Measurements from ENCODE around the gene GRPEL1. TPM values are rescaled to one million over a fixed set of nuclear protein-coding genes. Genes with fewer than 3 reads are reported as not detected.

Gene GRPEL1
- total and polyA plus RNA-seq, 2 experiments from 2014 or later = 27.4 to 112 TPM

DNA sequence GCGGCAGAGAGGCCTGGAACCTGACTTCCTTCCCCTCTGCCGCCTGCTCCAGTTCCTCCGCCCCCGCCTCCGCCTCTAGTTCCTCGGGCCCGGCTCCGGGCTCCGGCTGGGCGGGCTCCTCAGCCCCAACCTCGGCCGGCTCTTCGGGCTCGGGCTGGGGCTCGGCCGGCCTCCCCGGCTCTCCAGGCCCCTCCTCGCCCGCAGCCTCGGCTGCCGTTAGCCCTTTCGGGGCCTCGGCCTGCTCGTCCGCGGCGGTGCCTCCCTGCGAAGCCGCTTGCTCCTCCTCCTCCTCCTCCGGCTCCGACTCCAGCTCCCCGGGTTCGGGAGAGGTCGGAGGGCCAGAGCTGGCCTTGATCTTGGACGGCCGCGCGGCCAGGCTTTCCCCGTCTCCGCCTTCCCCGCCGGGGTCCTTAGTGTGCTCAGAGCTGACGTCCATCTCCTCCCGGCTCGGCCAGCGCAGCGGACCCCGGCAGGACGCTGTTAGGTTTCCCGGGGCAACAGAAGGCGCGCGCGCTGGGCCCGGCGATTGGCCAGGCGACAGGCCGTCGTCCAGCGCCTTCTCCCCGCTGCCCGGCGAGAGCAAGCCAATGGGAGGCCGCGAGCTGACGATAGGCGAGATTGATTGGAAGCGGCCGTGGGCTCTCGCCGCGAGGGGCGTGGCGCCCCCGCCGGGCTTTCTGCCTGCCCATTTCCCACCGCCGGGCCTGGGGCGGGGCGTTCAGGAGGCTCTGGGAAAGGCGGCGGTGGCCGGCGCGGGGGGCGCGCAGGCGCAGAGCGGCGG lies 25.2 kb downstream of the GRPEL1 start:
- Mint-ChIP-seq H3K27ac (no peak overlapping the region), H3K4me3 (peak overlapping the region; percentile 85), H3K27me3 (ENCODE audit: insufficient read depth, low read depth, poor library complexity) (peaks cover 32% of the 10 kb centered on the region), H3K4me1 (peaks cover 45% of the 10 kb centered on the region), H3K36me3 (ENCODE audit: low read depth) (no peaks in the 10 kb centered on the region; the same call in 2 of the 3 replicates), H3K9me3 (no peaks in the 10 kb centered on the region; the same call in 1 of the 3 replicates)
- Histone ChIP-seq H4K20me1 (replicated peaks; ENCODE audit: insufficient read depth) (peaks cover 31% of the 10 kb centered on the region), H3K9me2 (ENCODE audit: insufficient read depth) (no peaks in the 10 kb centered on the region), H3F3A (replicated peaks; ENCODE audit: low read depth) (0 out of 2 replicates have a peak, but pooled peaks cover 3% of the 10 kb centered on the region), H3K79me2 (replicated peaks; ENCODE audit: insufficient read depth) (peaks cover 39% of the 10 kb centered on the region), H3K27me3 (ENCODE audit: insufficient read depth) (peaks cover 32% of the 10 kb centered on the region), H2AFZ (peak overlapping the region; percentile 97), H3K27ac (ENCODE audit: low read depth) (no peak overlapping the region), H3K4me3 (peak overlapping the region; percentile 83), H3K4me1 (ENCODE audit: insufficient read depth) (peaks cover 9% of the 10 kb centered on the region; the same call in 1 of the 2 replicates), H3K4me2 (peak overlapping the region; percentile 93), H3K36me3 (ENCODE audit: insufficient read depth) (no peaks in the 10 kb centered on the region)
- TF ChIP-seq ZNF331 (CRISPR knock-in tag; IDR thresholded peaks at IDR 0.05; ENCODE audit: low read depth) (no peak), NANOG (IDR thresholded peaks at IDR 0.05; ENCODE audit: borderline replicate concordance) (no peak), EZH2phosphoT487 (IDR thresholded peaks at IDR 0.05; ENCODE audit: unreplicated experiment) (no peak), ZNF462 (CRISPR knock-in tag; IDR thresholded peaks at IDR 0.05) (no peak), EZH2 (IDR thresholded peaks at IDR 0.05; ENCODE audit: low read depth, unreplicated experiment) (peak; percentile 28), POLR2AphosphoS5 (IDR thresholded peaks at IDR 0.05; ENCODE audit: low read depth) (no peak), ETS1 (IDR thresholded peaks at IDR 0.05) (no peak), REST (IDR thresholded peaks at IDR 0.05; ENCODE audit: unreplicated experiment) (no peak), ZNF114 (CRISPR knock-in tag; IDR thresholded peaks at IDR 0.05) (no peak), STAT1 (IDR thresholded peaks at IDR 0.05; ENCODE audit: unreplicated experiment) (no peak), CREB1 (CRISPR knock-in tag; IDR thresholded peaks at IDR 0.05; ENCODE audit: low read depth) (peak; percentile 49; the same call in 1 of the 2 replicates)
- peak; percentile 98 for DNase-seq (ENCODE audit: low spot score)
- peak; percentile 88 for ATAC-seq
